ENCODE results near the gene IL5RA. TPM values are rescaled to one million over a fixed set of nuclear protein-coding genes. Genes with fewer than 3 reads are reported as not detected.

The IL5RA gene
- total and polyA plus RNA-seq, 10 of the 15 experiments (the other 5 are each of a cell fraction or from before 2014, with no cell fraction given) = 0.04 to 0.53 (median 0.14) TPM; not detected in 6

DNA sequence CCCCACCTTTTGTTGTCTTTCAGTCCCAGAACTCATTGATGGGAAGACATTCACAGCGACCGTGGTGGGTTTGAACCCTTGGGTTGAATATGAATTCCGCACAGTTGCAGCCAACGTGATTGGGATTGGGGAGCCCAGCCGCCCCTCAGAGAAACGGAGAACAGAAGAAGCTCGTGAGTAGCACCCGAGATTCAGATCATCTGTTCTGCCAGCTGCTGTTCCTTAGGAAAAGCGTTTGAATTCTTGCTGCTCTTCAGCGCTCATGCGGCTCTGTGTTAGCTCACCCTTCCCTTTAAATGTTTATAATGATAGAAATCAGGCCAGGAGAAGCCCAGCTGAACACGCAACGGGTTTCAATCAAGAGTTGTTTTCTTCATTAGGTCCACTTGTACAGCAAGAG lies 73.0 kb downstream of the IL5RA start (continued):
- TF ChIP-seq NFYB (IDR thresholded peaks at IDR 0.05; ENCODE audit: insufficient read depth, low read depth, low read length) (no peak), USF1 (IDR thresholded peaks at IDR 0.05; ENCODE audit: borderline replicate concordance, extremely low read length, insufficient read depth, low read depth, low read length) (no peak)

GRCh38 chr3:3031326-3031725 lies 78.8 kb downstream of the IL5RA start:
- H4K20me1 ChIP-seq (ENCODE audit: control insufficient read depth, insufficient read depth) = no peaks in the 10 kb centered on the region
- no peak overlapping the region for H3K4me3 ChIP-seq
- CTCF ChIA-PET = interaction anchor here (0.6 to 1.1 kb wide), 2 partner anchors 11 to 1440 kb away, joined by 4 to 5 read pairs; no protein-coding TSS in a partner anchor
- no peak overlapping the region for H3K4me2 ChIP-seq (ENCODE audit: control insufficient read depth, insufficient read depth)
- H2AFZ ChIP-seq (ENCODE audit: control insufficient read depth, low read depth, low read length) = no peak overlapping the region
- intact Hi-C loops (cut with micrococcal nuclease; ENCODE audit: unreplicated experiment) = no loop called here
- no peak for TF ChIP-seq CBFB (IDR thresholded peaks at IDR 0.05; ENCODE audit: low read depth)
- no peak for TF ChIP-seq FOXM1 (IDR thresholded peaks at IDR 0.05; ENCODE audit: low read depth, low read length)
- no peak for TF ChIP-seq RAD51 (IDR thresholded peaks at IDR 0.05)
- TF ChIP-seq EP300 (IDR thresholded peaks at IDR 0.05; ENCODE audit: borderline replicate concordance in 1 of 2, control insufficient read depth in 1 of 2, low read depth in 2 of 2, low read length in 2 of 2) = no peak
- TF ChIP-seq HDAC2 (IDR thresholded peaks at IDR 0.05) = no peak
- no peak for TF ChIP-seq SP1 (IDR thresholded peaks at IDR 0.05; ENCODE audit: low read depth, low read length)
- no peak for TF ChIP-seq POU2F2 (IDR thresholded peaks at IDR 0.05; ENCODE audit: borderline replicate concordance, low read depth, low read length)
- TF ChIP-seq, protein P1, sequence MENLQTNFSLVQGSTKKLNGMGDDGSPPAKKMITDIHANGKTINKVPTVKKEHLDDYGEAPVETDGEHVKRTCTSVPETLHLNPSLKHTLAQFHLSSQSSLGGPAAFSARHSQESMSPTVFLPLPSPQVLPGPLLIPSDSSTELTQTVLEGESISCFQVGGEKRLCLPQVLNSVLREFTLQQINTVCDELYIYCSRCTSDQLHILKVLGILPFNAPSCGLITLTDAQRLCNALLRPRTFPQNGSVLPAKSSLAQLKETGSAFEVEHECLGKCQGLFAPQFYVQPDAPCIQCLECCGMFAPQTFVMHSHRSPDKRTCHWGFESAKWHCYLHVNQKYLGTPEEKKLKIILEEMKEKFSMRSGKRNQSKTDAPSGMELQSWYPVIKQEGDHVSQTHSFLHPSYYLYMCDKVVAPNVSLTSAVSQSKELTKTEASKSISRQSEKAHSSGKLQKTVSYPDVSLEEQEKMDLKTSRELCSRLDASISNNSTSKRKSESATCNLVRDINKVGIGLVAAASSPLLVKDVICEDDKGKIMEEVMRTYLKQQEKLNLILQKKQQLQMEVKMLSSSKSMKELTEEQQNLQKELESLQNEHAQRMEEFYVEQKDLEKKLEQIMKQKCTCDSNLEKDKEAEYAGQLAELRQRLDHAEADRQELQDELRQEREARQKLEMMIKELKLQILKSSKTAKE (IDR thresholded peaks at IDR 0.05; ENCODE audit: low read depth, poor library complexity, severe bottlenecking) = no peak
- TF ChIP-seq MXI1 (IDR thresholded peaks at IDR 0.05; ENCODE audit: low read depth, low read length) = no peak
- TF ChIP-seq NFYA (IDR thresholded peaks at IDR 0.05; ENCODE audit: borderline replicate concordance, low read depth, low read length) = no peak
- no peak for TF ChIP-seq SIX5 (IDR thresholded peaks at IDR 0.05; ENCODE audit: low read depth, low read length, severe bottlenecking)
- TF ChIP-seq CBX5 (IDR thresholded peaks at IDR 0.05; ENCODE audit: low read depth) = no peak
- TF ChIP-seq, protein P2, sequence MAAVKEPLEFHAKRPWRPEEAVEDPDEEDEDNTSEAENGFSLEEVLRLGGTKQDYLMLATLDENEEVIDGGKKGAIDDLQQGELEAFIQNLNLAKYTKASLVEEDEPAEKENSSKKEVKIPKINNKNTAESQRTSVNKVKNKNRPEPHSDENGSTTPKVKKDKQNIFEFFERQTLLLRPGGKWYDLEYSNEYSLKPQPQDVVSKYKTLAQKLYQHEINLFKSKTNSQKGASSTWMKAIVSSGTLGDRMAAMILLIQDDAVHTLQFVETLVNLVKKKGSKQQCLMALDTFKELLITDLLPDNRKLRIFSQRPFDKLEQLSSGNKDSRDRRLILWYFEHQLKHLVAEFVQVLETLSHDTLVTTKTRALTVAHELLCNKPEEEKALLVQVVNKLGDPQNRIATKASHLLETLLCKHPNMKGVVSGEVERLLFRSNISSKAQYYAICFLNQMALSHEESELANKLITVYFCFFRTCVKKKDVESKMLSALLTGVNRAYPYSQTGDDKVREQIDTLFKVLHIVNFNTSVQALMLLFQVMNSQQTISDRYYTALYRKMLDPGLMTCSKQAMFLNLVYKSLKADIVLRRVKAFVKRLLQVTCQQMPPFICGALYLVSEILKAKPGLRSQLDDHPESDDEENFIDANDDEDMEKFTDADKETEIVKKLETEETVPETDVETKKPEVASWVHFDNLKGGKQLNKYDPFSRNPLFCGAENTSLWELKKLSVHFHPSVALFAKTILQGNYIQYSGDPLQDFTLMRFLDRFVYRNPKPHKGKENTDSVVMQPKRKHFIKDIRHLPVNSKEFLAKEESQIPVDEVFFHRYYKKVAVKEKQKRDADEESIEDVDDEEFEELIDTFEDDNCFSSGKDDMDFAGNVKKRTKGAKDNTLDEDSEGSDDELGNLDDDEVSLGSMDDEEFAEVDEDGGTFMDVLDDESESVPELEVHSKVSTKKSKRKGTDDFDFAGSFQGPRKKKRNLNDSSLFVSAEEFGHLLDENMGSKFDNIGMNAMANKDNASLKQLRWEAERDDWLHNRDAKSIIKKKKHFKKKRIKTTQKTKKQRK (IDR thresholded peaks at IDR 0.05; ENCODE audit: low read depth, low read length) = no peak
- no peak for TF ChIP-seq EED (IDR thresholded peaks at IDR 0.05; ENCODE audit: low read depth)
- TF ChIP-seq SMC3 (IDR thresholded peaks at IDR 0.05; ENCODE audit: borderline replicate concordance, low read length) = no peak
- no peak for TF ChIP-seq TAF1 (IDR thresholded peaks at IDR 0.05; ENCODE audit: borderline replicate concordance, low read depth, low read length)
- H3K9ac ChIP-seq (ENCODE audit: control insufficient read depth, insufficient read depth, low read length) = no peak overlapping the region
- SMC1A ChIA-PET (ENCODE audit: uncharacterized antibody, unreplicated experiment) = no interaction called here
- POLR2A ChIA-PET = no interaction called here
- H3K79me2 ChIP-seq (ENCODE audit: control insufficient read depth, insufficient read depth, low read length) = no peaks in the 10 kb centered on the region
- peaks cover 7% of the 10 kb centered on the region for H3K4me1 ChIP-seq (ENCODE audit: control insufficient read depth, insufficient read depth, low read length)
- no TSS peak for BruUV-seq (replicated peaks)
- H3K27ac ChIP-seq (ENCODE audit: control insufficient read depth, insufficient read depth) = no peak overlapping the region
- in situ Hi-C loops (cut with MboI) = no loop called here
- no peaks in the 10 kb centered on the region for H3K9me3 ChIP-seq (replicated peaks; ENCODE audit: control insufficient read depth, insufficient read depth, low read length)
- FAIRE-seq (no peak), DNase-seq (ENCODE audit: low read depth, low spot score) (no peak), ATAC-seq (no peak)
- H3K36me3 ChIP-seq (ENCODE audit: control insufficient read depth in 2 of 2, insufficient read depth in 2 of 2, low read length in 1 of 2) = no peaks in the 10 kb centered on the region
- RAD21 ChIA-PET (ENCODE audit: unreplicated experiment) = no interaction called here
- no peaks in the 10 kb centered on the region for H3K27me3 ChIP-seq (replicated peaks in 1 of 2; ENCODE audit: control insufficient read depth in 2 of 2, insufficient read depth in 2 of 2, low read length in 1 of 2)
- 46% methylated on average over 4 of the region's 4 CpGs for WGBS (ENCODE audit: insufficient coverage, insufficient replicate concordance, low lambda C conversion rate, missing lambda C conversion rate)

All from GM12878 (cell line).